Thoracic aorta (tissue), 2 donors: Measurements from ENCODE around the gene EFEMP1. TPM values are rescaled to one million over a fixed set of nuclear protein-coding genes. Genes with fewer than 3 reads are reported as not detected.

ENCODE experiments used
- ATAC-seq: fragments of 150-250 bp; one replicate; pipeline ENCODE4 v1.8.0; 2017; ENCODE audit warnings: low read depth; ENCODE audit not compliant: insufficient number of reproducible peaks, low FRiP score
- DNase-seq: peaks from one replicate; pipeline ENCODE4 v3.0.0-alpha.2; 2020; ENCODE audit warnings: low spot score
- H3K27ac ChIP-seq, 2 donors: fragments of 200-600 bp; sonication (generic); 1 replicate in 1 of 2; 2 replicates in 1 of 2; pipeline ENCODE4 v1.5.1; 2016; ENCODE audit warnings: mild to moderate bottlenecking in 2 of 2, moderate library complexity in 2 of 2
- H3K27me3 ChIP-seq: fragments of 200-600 bp; sonication (generic); replicated peaks from 2 replicates; pipeline ENCODE4 v1.6.0; 2016; ENCODE audit warnings: mild to moderate bottlenecking; ENCODE audit not compliant: insufficient read depth
- H3K36me3 ChIP-seq: fragments of 200-600 bp; sonication (generic); one replicate; pipeline ENCODE4 v1.5.1; 2016
- H3K4me1 ChIP-seq, 2 donors: fragments of 200-600 bp; sonication (generic); 1 replicate in 1 of 2; 2 replicates in 1 of 2; pipeline versions ENCODE4 v1.5.1 to v1.6.0; 2016; ENCODE audit warnings: low read depth in 2 of 2, mild to moderate bottlenecking in 1 of 2; ENCODE audit not compliant: control insufficient read depth in 1 of 2
- H3K4me3 ChIP-seq: fragments of 200-600 bp; sonication (generic); 2 replicates; pipeline ENCODE4 v1.5.1; 2016; ENCODE audit warnings: mild to moderate bottlenecking
- H3K9me3 ChIP-seq: fragments of 200-600 bp; sonication (generic); 2 replicates; pipeline ENCODE4 v1.5.1; 2016
- total RNA-seq, 2 donors: library from RNA; depleted of rRNA; stranded (reverse); fragments of >200 nt; gene quantifications; one replicate each; pipeline versions ENCODE4 v1.1.0 to v1.2.3, GENCODE V29; 2016
- TF ChIP-seq, protein P1 (sequence below): fragments of 200-600 bp; sonication (generic); IDR thresholded peaks from one replicate; pipeline ENCODE4 v1.5.1; 2019; ENCODE audit warnings: antibody characterized with exemption

The EFEMP1 gene
- total RNA-seq, 2 donors from 2014 or later, result 1,782 to 2,754 TPM

DNA sequence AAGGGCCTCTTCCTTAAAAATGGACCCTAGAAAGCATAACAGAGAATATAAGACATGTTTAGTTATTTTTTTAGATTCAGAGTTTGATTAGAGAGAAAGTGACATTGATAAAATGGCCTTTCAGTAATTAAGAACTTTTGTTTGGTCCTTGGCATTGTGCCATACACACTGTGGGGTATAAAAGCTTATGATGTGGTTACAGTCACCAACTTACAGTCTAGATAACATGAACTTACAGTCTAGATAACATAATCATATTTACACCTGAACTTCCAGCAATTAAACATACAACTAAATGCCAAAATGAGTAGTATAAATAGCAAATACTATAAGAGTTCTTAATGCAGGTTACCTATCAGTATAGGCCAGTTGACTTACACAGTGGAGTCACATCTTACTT is 25.6 kb upstream of the EFEMP1 start:
- DNase-seq (no peak), ATAC-seq (no peak)
- TF ChIP-seq, protein P1, sequence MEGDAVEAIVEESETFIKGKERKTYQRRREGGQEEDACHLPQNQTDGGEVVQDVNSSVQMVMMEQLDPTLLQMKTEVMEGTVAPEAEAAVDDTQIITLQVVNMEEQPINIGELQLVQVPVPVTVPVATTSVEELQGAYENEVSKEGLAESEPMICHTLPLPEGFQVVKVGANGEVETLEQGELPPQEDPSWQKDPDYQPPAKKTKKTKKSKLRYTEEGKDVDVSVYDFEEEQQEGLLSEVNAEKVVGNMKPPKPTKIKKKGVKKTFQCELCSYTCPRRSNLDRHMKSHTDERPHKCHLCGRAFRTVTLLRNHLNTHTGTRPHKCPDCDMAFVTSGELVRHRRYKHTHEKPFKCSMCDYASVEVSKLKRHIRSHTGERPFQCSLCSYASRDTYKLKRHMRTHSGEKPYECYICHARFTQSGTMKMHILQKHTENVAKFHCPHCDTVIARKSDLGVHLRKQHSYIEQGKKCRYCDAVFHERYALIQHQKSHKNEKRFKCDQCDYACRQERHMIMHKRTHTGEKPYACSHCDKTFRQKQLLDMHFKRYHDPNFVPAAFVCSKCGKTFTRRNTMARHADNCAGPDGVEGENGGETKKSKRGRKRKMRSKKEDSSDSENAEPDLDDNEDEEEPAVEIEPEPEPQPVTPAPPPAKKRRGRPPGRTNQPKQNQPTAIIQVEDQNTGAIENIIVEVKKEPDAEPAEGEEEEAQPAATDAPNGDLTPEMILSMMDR, result no peak
- Histone ChIP-seq H3K27me3 (no peaks in the 10 kb centered on the region), H3K36me3 (no peaks in the 10 kb centered on the region), H3K27ac (no peak overlapping the region), H3K4me1 (peaks cover 6 to 11% of the 10 kb centered on the region in 2 donors), H3K4me3 (no peak overlapping the region), H3K9me3 (no peaks in the 10 kb centered on the region)

DNA sequence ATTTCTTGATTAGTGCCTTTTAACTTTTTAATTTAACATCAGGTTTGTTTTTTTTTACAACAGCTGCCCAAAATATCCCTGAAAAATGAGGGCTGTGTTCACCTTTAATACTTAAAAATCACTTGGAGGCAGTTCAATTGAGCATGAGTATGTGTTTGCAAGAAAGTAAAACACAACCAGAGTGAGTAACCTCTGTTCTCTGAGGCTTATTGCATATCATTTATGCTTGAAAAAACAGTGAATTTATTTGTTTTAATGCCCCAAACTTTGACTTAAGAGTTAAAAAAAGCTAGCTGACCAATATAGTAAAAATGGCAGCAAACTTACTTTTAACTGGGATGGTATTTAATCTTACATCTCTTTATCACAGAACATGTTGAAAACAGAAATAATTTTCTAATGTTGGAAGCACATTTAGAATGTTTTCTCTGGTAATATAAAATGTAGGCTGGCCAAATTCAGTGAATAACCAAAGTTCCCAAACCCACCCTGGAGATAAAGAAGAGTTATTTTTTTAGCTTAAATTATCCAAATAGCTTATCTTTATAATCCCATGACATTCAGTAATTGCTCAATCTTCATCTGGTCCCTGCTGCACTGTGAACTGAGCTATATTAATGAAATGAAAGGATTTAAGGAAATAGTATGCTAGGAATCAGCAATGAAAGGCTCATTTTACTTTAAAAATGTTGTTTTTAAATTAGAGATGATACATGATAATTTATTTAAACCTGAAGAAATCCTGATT is 24.8 kb upstream of the EFEMP1 start:
- no peak for DNase-seq
- TF ChIP-seq, protein P1, result no peak
- ATAC-seq, result no peak
- H3K27ac ChIP-seq, result no peak overlapping the region
- peaks cover 6 to 11% of the 10 kb centered on the region in 2 donors for H3K4me1 ChIP-seq
- no peak overlapping the region for H3K4me3 ChIP-seq
- no peaks in the 10 kb centered on the region for H3K27me3 ChIP-seq
- H3K9me3 ChIP-seq, result no peaks in the 10 kb centered on the region
- no peaks in the 10 kb centered on the region for H3K36me3 ChIP-seq

DNA sequence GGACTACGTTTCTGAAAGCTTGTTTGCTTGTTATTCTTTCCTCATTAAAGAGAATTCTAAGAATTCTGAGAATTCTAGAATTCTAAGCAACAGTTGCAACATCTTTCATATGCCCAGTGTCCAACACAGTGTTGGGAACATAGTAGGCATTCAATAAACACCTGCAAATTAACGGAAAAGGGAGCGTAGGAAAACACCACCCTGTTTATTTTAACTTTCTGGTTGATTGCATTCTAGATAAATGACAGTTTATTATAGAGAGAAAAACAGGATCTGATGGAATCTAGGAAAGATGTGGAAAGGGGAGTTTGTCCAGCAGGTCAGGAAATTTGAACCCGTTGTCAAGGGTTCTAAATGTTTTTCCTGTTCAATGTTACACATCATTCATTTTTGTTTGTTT is 24.2 kb upstream of the EFEMP1 start:
- no peak for DNase-seq
- TF ChIP-seq, protein P1, result no peak
- no peak overlapping the region for H3K4me3 ChIP-seq
- H3K4me1 ChIP-seq, result peaks cover 6 to 11% of the 10 kb centered on the region in 2 donors
- no peak for ATAC-seq
- H3K27ac ChIP-seq, result no peak overlapping the region
- no peaks in the 10 kb centered on the region for H3K27me3 ChIP-seq
- H3K36me3 ChIP-seq, result no peaks in the 10 kb centered on the region
- no peaks in the 10 kb centered on the region for H3K9me3 ChIP-seq

DNA sequence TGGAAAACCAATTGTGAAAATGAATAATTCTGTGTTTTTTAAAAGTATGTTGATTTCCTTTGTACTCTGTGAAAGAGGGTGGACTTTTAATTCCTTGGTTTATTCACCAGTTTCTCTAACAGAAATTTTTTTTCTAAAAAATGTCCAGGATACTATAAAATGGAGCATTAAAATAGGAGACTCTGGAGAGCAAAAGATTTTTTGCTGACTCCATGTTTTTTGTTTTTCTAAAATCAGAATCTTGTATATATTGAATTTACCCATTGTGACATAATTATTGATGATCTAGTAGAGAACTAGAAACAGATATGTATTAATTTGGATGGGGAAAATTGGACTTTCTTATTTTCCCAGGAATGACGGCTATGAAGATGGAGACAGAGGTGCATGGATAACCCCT is 23.2 kb upstream of the EFEMP1 start:
- Histone ChIP-seq H3K4me1 (peaks cover 6 to 11% of the 10 kb centered on the region in 2 donors), H3K9me3 (no peaks in the 10 kb centered on the region), H3K27me3 (no peaks in the 10 kb centered on the region), H3K36me3 (no peaks in the 10 kb centered on the region), H3K27ac (no peak overlapping the region), H3K4me3 (no peak overlapping the region)
- DNase-seq (no peak), ATAC-seq (no peak)
- TF ChIP-seq, protein P1, result no peak

DNA sequence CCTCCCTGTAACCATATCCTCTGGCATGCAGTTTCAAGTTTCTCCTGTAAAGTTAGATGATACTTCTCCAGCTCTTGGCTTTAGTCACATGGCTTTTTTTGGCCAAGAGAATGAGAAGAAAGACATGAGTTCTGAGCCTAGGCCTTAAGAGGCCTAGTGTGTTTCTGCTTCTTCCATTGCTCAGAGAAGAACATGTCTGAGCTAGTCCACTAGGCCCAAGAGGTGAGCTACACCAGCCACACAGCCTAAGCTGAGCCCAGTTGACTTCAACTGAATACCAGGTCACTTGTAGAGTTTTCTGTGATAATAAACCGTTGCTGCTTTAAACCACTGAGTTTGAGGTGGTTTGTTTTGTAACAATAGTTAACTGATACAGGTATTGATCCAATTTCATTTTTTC is 19.9 kb upstream of the EFEMP1 start:
- Histone ChIP-seq H3K4me3 (no peak overlapping the region), H3K4me1 (peaks cover 2 to 10% of the 10 kb centered on the region in 2 donors), H3K27ac (no peak overlapping the region), H3K27me3 (no peaks in the 10 kb centered on the region), H3K9me3 (no peaks in the 10 kb centered on the region), H3K36me3 (no peaks in the 10 kb centered on the region)
- DNase-seq (no peak), ATAC-seq (no peak)
- TF ChIP-seq, protein P1, result no peak
